Activated CD8-positive, alpha-beta memory T cell treated with anti-CD3 and anti-CD28 coated beads, Interleukin-2, amount 50 U/mL, for 24 hours (primary cell): Measurements from ENCODE around the gene PGLYRP3.
"Not testable (repeated sequence)": the region's sequence is repeated elsewhere in the genome, so short reads cannot be mapped to it uniquely, and the experiment has no call there.

Experiments
- DNase-seq: peaks from one replicate; pipeline ENCODE4 v3.0.0-alpha.2; 2020; ENCODE audit errors: extremely low read depth

The PGLYRP3 gene

GRCh38 chr1:153314388-153314787 is 1.6 kb upstream of the PGLYRP3 start:
- DNase-seq = not testable (repeated sequence)

- no peak for DNase-seq
These were observed 536 bp upstream of the PGLYRP3 start for GRCh38 chr1:153313288-153313687.

- DNase-seq = no peak
These were observed 2.2 kb downstream of the PGLYRP3 start for GRCh38 chr1:153310526-153310925.

- DNase-seq = no peak
These were observed 3.3 kb downstream of the PGLYRP3 start for GRCh38 chr1:153309441-153309840.

- DNase-seq = no peak
These were observed 4.2 kb downstream of the PGLYRP3 start for GRCh38 chr1:153308540-153308939.

- no peak for DNase-seq
These were observed 5.5 kb downstream of the PGLYRP3 start for GRCh38 chr1:153307221-153307600.

GRCh38 chr1:153306303-153307220 is 6.2 kb downstream of the PGLYRP3 start:
- no peak for DNase-seq

GRCh38 chr1:153305682-153306081 is 7.1 kb downstream of the PGLYRP3 start:
- DNase-seq = no peak

- no peak for DNase-seq
These were observed 10.4 kb downstream of the PGLYRP3 start for GRCh38 chr1:153302308-153302707.

GRCh38 chr1:153293851-153294250 is 18.9 kb downstream of the PGLYRP3 start:
- DNase-seq = no peak

- no peak for DNase-seq
These were observed 19.3 kb downstream of the PGLYRP3 start for GRCh38 chr1:153293480-153293775.

GRCh38 chr1:153292740-153293479 is 19.8 kb downstream of the PGLYRP3 start:
- no peak for DNase-seq

GRCh38 chr1:153292185-153292584 is 20.6 kb downstream of the PGLYRP3 start:
- no peak for DNase-seq

- DNase-seq = no peak
These were observed 21.2 kb downstream of the PGLYRP3 start for GRCh38 chr1:153291514-153291913.

GRCh38 chr1:153288634-153289275 is 24.0 kb downstream of the PGLYRP3 start:
- DNase-seq = no peak

- DNase-seq = no peak
These were observed 34.9 kb downstream of the PGLYRP3 start for GRCh38 chr1:153277852-153278251.

- DNase-seq = no peak
These were observed 40.6 kb downstream of the PGLYRP3 start for GRCh38 chr1:153272186-153272585.

- no peak for DNase-seq
These were observed 41.0 kb downstream of the PGLYRP3 start for GRCh38 chr1:153271711-153272110.

GRCh38 chr1:153265457-153265856 is 47.3 kb downstream of the PGLYRP3 start:
- DNase-seq = no peak

- DNase-seq = no peak
These were observed 50.1 kb downstream of the PGLYRP3 start for GRCh38 chr1:153262462-153263157.

- DNase-seq = no peak
These were observed 50.7 kb downstream of the PGLYRP3 start for GRCh38 chr1:153262070-153262366.
